HCT116 (cell line): Measurements from ENCODE around the gene DBX2. TPM values are rescaled to one million over a fixed set of nuclear protein-coding genes. Genes with fewer than 3 reads are reported as not detected.

ENCODE experiments used
- ATAC-seq: fragments of 200-7000 bp; cut with Tn5 transposase; 2 replicates; pipeline ENCODE4 v1.9.1; 2020; ENCODE audit warnings: mild to moderate bottlenecking, moderate library complexity
- BruUV-seq: library from RNA; stranded (reverse); fragments of 400-500 nt; replicated peaks from 2 replicates; lab custom pipeline; 2021; lab: Mats Ljungman, UMichigan
- CTCF ChIA-PET: fragments of 300-600 bp; sonication (Branson Sonifier 250); formaldehyde crosslinking; loops from one replicate; lab custom pipeline; 2021; ENCODE audit warnings: antibody characterized with exemption; lab: Charles Lee
- POLR2A ChIA-PET: fragments of 300-600, 350-600 bp; sonication (Branson Sonifier 250); formaldehyde crosslinking; loops from one replicate; lab custom pipeline; 2021; ENCODE audit warnings: antibody characterized with exemption; lab: Charles Lee
- RAD21 ChIA-PET, 2 experiments: fragments of 300-600 bp; sonication (Branson Sonifier 250); formaldehyde crosslinking; loops; one replicate each; lab custom pipeline; 2023; ENCODE audit warnings: low total read pairs in 2 of 2; ENCODE audit not compliant: uncharacterized antibody in 2 of 2, unreplicated experiment in 2 of 2, low non-redundant PET in 1 of 2; lab: Charles Lee
- DNase-seq: peaks from one replicate; pipeline ENCODE4 v3.0.0-alpha.2; 2010; ENCODE audit warnings: low read depth, low spot score
- H2AFZ ChIP-seq: fragments of 200-600 bp; shearing (Covaris generic), sonication (generic); 2 replicates; pipeline ENCODE4 v1.6.1; 2017; ENCODE audit warnings: low read depth, mixed run types, mixed read lengths, antibody characterized with exemption, low read length; ENCODE audit not compliant: poor library complexity, severe bottlenecking
- H3K27ac ChIP-seq: 2 replicates; pipeline ENCODE4 v1.5.1; 2012; ENCODE audit warnings: low read depth, low read length
- H3K27me3 ChIP-seq: fragments of 200-600 bp; sonication (generic); 2 replicates; pipeline ENCODE4 v1.6.1; 2016; ENCODE audit warnings: mixed run types, low read length, mixed read lengths; ENCODE audit not compliant: insufficient read depth
- H3K36me3 ChIP-seq, 2 experiments: fragments of 200-500 bp in 1 of 2; fragments of 200-600 bp in 1 of 2; sonication (Bioruptor generic) in 1 of 2; sonication (generic) in 1 of 2; 2 replicates each; pipeline versions ENCODE4 v1.5.1 to v1.6.1; 2014 to 2016; ENCODE audit warnings: low read length in 2 of 2, inconsistent platforms in 1 of 2, mixed read lengths in 1 of 2, mixed run types in 1 of 2; ENCODE audit not compliant: insufficient read depth in 2 of 2, control insufficient read depth in 1 of 2
- H3K4me1 ChIP-seq, 2 experiments: fragments of 200-600 bp in 1 of 2; sonication (generic) in 1 of 2; 2 replicates each; pipeline versions ENCODE4 v1.5.1 to v1.6.1; 2012 to 2017; ENCODE audit warnings: low read length in 2 of 2, inconsistent platforms in 1 of 2, mild to moderate bottlenecking in 1 of 2, mixed read lengths in 1 of 2, mixed run types in 1 of 2, moderate library complexity in 1 of 2; ENCODE audit not compliant: insufficient read depth in 2 of 2, control insufficient read depth in 1 of 2
- H3K4me2 ChIP-seq: fragments of 200-600 bp; sonication (generic); 2 replicates; pipeline ENCODE4 v1.6.1; 2017; ENCODE audit warnings: mixed run types, low read length, mixed read lengths
- H3K4me3 ChIP-seq, 2 experiments: fragments of 200-600 bp in 1 of 2; sonication (generic) in 1 of 2; replicated peaks in 1 of 2; 2 replicates each; pipeline ENCODE4 v1.5.1; 2011 to 2016; ENCODE audit warnings: low read length in 2 of 2, control low read depth in 1 of 2, low read depth in 1 of 2, mild to moderate bottlenecking in 1 of 2, mixed read lengths in 1 of 2, mixed run types in 1 of 2
- H3K79me2 ChIP-seq: fragments of 200-600 bp; sonication (generic); 2 replicates; pipeline ENCODE4 v1.6.1; 2017; ENCODE audit warnings: mild to moderate bottlenecking, mixed run types, low read length, moderate library complexity, mixed read lengths; ENCODE audit not compliant: insufficient read depth
- H3K9ac ChIP-seq: fragments of 200-600 bp; sonication (generic); 2 replicates; pipeline ENCODE4 v1.6.1; 2016; ENCODE audit warnings: low read length, mixed read lengths
- H3K9me2 ChIP-seq: fragments of 200-600 bp; sonication (generic), shearing (Covaris generic); 2 replicates; pipeline ENCODE4 v1.6.1; 2017; ENCODE audit warnings: mixed run types, mild to moderate bottlenecking, moderate library complexity; ENCODE audit not compliant: insufficient read depth
- H3K9me3 ChIP-seq, 2 experiments: fragments of 200-500 bp in 1 of 2; fragments of 200-600 bp in 1 of 2; sonication (Bioruptor generic) in 1 of 2; sonication (generic) in 1 of 2; 2 replicates each; pipeline ENCODE4 v1.6.1; 2014 to 2017; ENCODE audit warnings: low read length in 2 of 2, mixed read lengths in 2 of 2, inconsistent platforms in 1 of 2, low read depth in 1 of 2, mild to moderate bottlenecking in 1 of 2, mixed run types in 1 of 2, moderate library complexity in 1 of 2; ENCODE audit not compliant: control insufficient read depth in 1 of 2, insufficient read depth in 1 of 2
- H4K20me1 ChIP-seq: fragments of 200-600 bp; sonication (generic), shearing (Covaris generic); 2 replicates; pipeline ENCODE4 v1.6.1; 2017; ENCODE audit warnings: mixed run types, mild to moderate bottlenecking, moderate library complexity; ENCODE audit not compliant: insufficient read depth
- ATF3 ChIP-seq: IDR thresholded peaks from 2 replicates; pipeline ENCODE4 v1.6.1; 2012
- CBX3 ChIP-seq: IDR thresholded peaks from 2 replicates; pipeline ENCODE4 v1.6.1; 2012; ENCODE audit warnings: low read depth
- CEBPB ChIP-seq: IDR thresholded peaks from 2 replicates; pipeline ENCODE4 v1.6.1; 2012; ENCODE audit warnings: low read depth
- CTCF ChIP-seq, 3 experiments: fragments of 200-600 bp in 1 of 3; sonication (generic) in 1 of 3; IDR thresholded peaks in 2 of 3; conservative IDR thresholded peaks in 1 of 3; 2 replicates each; pipeline ENCODE4 v1.5.1; 2012 to 2017; ENCODE audit warnings: low read depth in 2 of 3, low read length in 2 of 3, antibody characterized with exemption in 1 of 3, borderline replicate concordance in 1 of 3, control low read depth in 1 of 3, mild to moderate bottlenecking in 1 of 3, mixed read lengths in 1 of 3, mixed run types in 1 of 3, moderate library complexity in 1 of 3; ENCODE audit not compliant: insufficient read depth in 1 of 3
- EGR1 ChIP-seq: IDR thresholded peaks from 2 replicates; pipeline ENCODE4 v1.6.1; 2012; ENCODE audit warnings: low read depth
- EZH2 ChIP-seq: fragments of 200-600 bp; sonication (generic); IDR thresholded peaks from 2 replicates; pipeline ENCODE4 v1.6.1; 2017; ENCODE audit warnings: antibody characterized with exemption, mixed run types
- FOSL1 ChIP-seq: IDR thresholded peaks from 2 replicates; pipeline ENCODE4 v1.6.1; 2012; ENCODE audit warnings: low read depth
- JUND ChIP-seq: IDR thresholded peaks from 2 replicates; pipeline ENCODE4 v1.6.1; 2012
- POLR2A ChIP-seq: IDR thresholded peaks from 2 replicates; pipeline ENCODE4 v1.7.0; 2011; ENCODE audit warnings: borderline replicate concordance; ENCODE audit not compliant: insufficient read depth, insufficient read length; ENCODE audit errors: extremely low read depth
- POLR2AphosphoS5 ChIP-seq: IDR thresholded peaks from 2 replicates; pipeline ENCODE4 v1.6.1; 2011; ENCODE audit warnings: mild to moderate bottlenecking, low read depth, low read length, moderate library complexity
- SIN3A ChIP-seq: IDR thresholded peaks from 2 replicates; pipeline ENCODE4 v1.6.1; 2012; ENCODE audit warnings: low read depth
- SP1 ChIP-seq: IDR thresholded peaks from 2 replicates; pipeline ENCODE4 v1.6.1; 2012; ENCODE audit warnings: low read depth
- SRF ChIP-seq: IDR thresholded peaks from 2 replicates; pipeline ENCODE4 v1.6.1; 2012; ENCODE audit warnings: low read depth
- TCF7L2 ChIP-seq: IDR thresholded peaks from 2 replicates; pipeline ENCODE4 v1.7.0; 2011; ENCODE audit warnings: borderline replicate concordance, inconsistent platforms; ENCODE audit not compliant: insufficient read depth, insufficient read length; ENCODE audit errors: extremely low read depth
- ZFX ChIP-seq: fragments of 450-650 bp; IDR thresholded peaks from 2 replicates; pipeline ENCODE4 v1.6.1; 2017
- intact Hi-C: fragments of 100-400 bp; cut with micrococcal nuclease; formaldehyde crosslinking; loops from 2 replicates; pipeline ENCODE4 v1.10.0; 2022
- total RNA-seq: library from RNA; stranded (reverse); gene quantifications from one replicate; pipeline ENCODE4 v1.2.1, GENCODE V29; 2021; ENCODE audit not compliant: unreplicated experiment
- TF ChIP-seq, protein P1 (sequence below): IDR thresholded peaks from 2 replicates; pipeline ENCODE4 v1.6.1; 2012
- TF ChIP-seq, protein P2 (sequence below): IDR thresholded peaks from 2 replicates; pipeline ENCODE4 v1.6.1; 2011; ENCODE audit warnings: mild to moderate bottlenecking, low read length, moderate library complexity; ENCODE audit not compliant: insufficient replicate concordance; ENCODE audit errors: extremely low read depth

DBX2 gene
- total RNA-seq, 1 experiment from 2014 or later, result not detected

GRCh38 chr12:44968965-44969364, 81.9 kb downstream of the DBX2 start:
- Histone ChIP-seq H2AFZ (no peak overlapping the region), H4K20me1 (no peaks in the 10 kb centered on the region), H3K27ac (no peak overlapping the region), H3K4me3 (no peak overlapping the region), H3K36me3 (no peaks in the 10 kb centered on the region), H3K79me2 (no peaks in the 10 kb centered on the region), H3K9me3 (no peaks in the 10 kb centered on the region), H3K4me1 (no peaks in the 10 kb centered on the region), H3K9me2 (no peaks in the 10 kb centered on the region), H3K9ac (no peak overlapping the region)
- intact Hi-C loops, result no loop called here
- POLR2A ChIA-PET, result no interaction called here
- CTCF ChIA-PET, result no interaction called here
- no peak for DNase-seq
- RAD21 ChIA-PET, result no interaction called here
- TF ChIP-seq SRF (no peak), ATF3 (no peak), POLR2AphosphoS5 (no peak), ZFX (no peak), SP1 (no peak), CTCF (IDR thresholded peaks at IDR 0.05 in 2 of 3, conservative IDR thresholded peaks at IDR 0.05 in 1 of 3; ENCODE audit: borderline replicate concordance in 1 of 3, insufficient read depth in 1 of 3, low read depth in 2 of 3, low read length in 2 of 3) (no peak), CEBPB (no peak), SIN3A (no peak), EGR1 (no peak), FOSL1 (no peak), EZH2 (no peak), TCF7L2 (no peak), CBX3 (no peak), JUND (no peak), POLR2A (no peak)
- TF ChIP-seq, protein P1, sequence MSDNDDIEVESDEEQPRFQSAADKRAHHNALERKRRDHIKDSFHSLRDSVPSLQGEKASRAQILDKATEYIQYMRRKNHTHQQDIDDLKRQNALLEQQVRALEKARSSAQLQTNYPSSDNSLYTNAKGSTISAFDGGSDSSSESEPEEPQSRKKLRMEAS, result no peak
- TF ChIP-seq, protein P2, sequence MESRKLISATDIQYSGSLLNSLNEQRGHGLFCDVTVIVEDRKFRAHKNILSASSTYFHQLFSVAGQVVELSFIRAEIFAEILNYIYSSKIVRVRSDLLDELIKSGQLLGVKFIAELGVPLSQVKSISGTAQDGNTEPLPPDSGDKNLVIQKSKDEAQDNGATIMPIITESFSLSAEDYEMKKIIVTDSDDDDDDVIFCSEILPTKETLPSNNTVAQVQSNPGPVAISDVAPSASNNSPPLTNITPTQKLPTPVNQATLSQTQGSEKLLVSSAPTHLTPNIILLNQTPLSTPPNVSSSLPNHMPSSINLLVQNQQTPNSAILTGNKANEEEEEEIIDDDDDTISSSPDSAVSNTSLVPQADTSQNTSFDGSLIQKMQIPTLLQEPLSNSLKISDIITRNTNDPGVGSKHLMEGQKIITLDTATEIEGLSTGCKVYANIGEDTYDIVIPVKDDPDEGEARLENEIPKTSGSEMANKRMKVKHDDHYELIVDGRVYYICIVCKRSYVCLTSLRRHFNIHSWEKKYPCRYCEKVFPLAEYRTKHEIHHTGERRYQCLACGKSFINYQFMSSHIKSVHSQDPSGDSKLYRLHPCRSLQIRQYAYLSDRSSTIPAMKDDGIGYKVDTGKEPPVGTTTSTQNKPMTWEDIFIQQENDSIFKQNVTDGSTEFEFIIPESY, result no peak
- TF ChIP-seq, all 23 proteins: peak for 0
- no TSS peak for BruUV-seq
- no peaks in the 10 kb centered on the region for H3K27me3 ChIP-seq
- ATAC-seq, result no peak
- H3K4me2 ChIP-seq, result no peak overlapping the region

Other genes with a start within 250 kb of the DBX2 start
- 1.1 TPM for gene NELL2, start 174.8 kb downstream of the DBX2 start, total RNA-seq
- 36.7 TPM for gene ANO6, start 165.0 kb upstream of the DBX2 start, total RNA-seq